HEK293T (cell line): Measurements from ENCODE around the gene RABAC1.

Source experiments
- BHLHE40 ChIP-seq: fragments of 450-650 bp; IDR thresholded peaks from 2 replicates; pipeline ENCODE4 v1.6.1; 2016; ENCODE audit warnings: mild to moderate bottlenecking, moderate library complexity, borderline replicate concordance
- CTBP1 ChIP-seq: fragments of 450-650 bp; IDR thresholded peaks from 2 replicates; pipeline ENCODE4 v1.6.1; 2016; ENCODE audit warnings: borderline replicate concordance
- FOXA1 ChIP-seq: fragments of 450-650 bp; IDR thresholded peaks from 2 replicates; pipeline ENCODE4 v1.6.1; 2016; ENCODE audit warnings: mild to moderate bottlenecking
- FOXM1 ChIP-seq: fragments of 450-650 bp; IDR thresholded peaks from 2 replicates; pipeline ENCODE4 v1.6.1; 2017; ENCODE audit warnings: mild to moderate bottlenecking, borderline replicate concordance
- NFRKB ChIP-seq: fragments of 450-650 bp; IDR thresholded peaks from 2 replicates; pipeline ENCODE4 v1.6.1; 2016; ENCODE audit warnings: mild to moderate bottlenecking, moderate library complexity
- SP1 ChIP-seq: fragments of 450-650 bp; IDR thresholded peaks from 2 replicates; pipeline ENCODE4 v1.6.1; 2017
- SUZ12 ChIP-seq: fragments of 450-650 bp; IDR thresholded peaks from 2 replicates; pipeline ENCODE4 v1.6.1; 2016; ENCODE audit warnings: mild to moderate bottlenecking
- TARDBP ChIP-seq: fragments of 450-650 bp; IDR thresholded peaks from 2 replicates; pipeline ENCODE4 v1.6.1; 2016
- TF ChIP-seq, protein P1 (sequence below): fragments of 450-650 bp; IDR thresholded peaks from 2 replicates; pipeline ENCODE4 v1.6.1; 2016

- TF ChIP-seq NFRKB (no peak), SP1 (no peak), BHLHE40 (no peak), FOXM1 (no peak), SUZ12 (no peak), FOXA1 (no peak), CTBP1 (no peak), TARDBP (no peak)
- TF ChIP-seq, protein P1, sequence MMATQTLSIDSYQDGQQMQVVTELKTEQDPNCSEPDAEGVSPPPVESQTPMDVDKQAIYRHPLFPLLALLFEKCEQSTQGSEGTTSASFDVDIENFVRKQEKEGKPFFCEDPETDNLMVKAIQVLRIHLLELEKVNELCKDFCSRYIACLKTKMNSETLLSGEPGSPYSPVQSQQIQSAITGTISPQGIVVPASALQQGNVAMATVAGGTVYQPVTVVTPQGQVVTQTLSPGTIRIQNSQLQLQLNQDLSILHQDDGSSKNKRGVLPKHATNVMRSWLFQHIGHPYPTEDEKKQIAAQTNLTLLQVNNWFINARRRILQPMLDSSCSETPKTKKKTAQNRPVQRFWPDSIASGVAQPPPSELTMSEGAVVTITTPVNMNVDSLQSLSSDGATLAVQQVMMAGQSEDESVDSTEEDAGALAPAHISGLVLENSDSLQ: no peak
These were observed 17.5 kb downstream of the RABAC1 start for GRCh38 chr19:41941410-41942202.
